Measurements from ENCODE around the gene PAPSS2.

PAPSS2 gene

GRCh38 chr10:87750817-87751216 lies 91.1 kb downstream of the PAPSS2 start:
- no peak for DNase-seq (ENCODE audit: low spot score)
- in situ Hi-C loops (cut with MboI; ENCODE audit: low pct_unique_long_range_greater_than_20kb, low sequenced_read_pairs, unreplicated experiment), result no loop called here
- no peak for TF ChIP-seq CTCF (IDR thresholded peaks at IDR 0.05; ENCODE audit: extremely low read depth, insufficient read depth, missing control alignments)

- no peak for TF ChIP-seq CTCF (IDR thresholded peaks at IDR 0.05; ENCODE audit: extremely low read depth, insufficient read depth, missing control alignments)
- no peak for DNase-seq (ENCODE audit: low spot score)
- in situ Hi-C loops (cut with MboI; ENCODE audit: low pct_unique_long_range_greater_than_20kb, low sequenced_read_pairs, unreplicated experiment), result no loop called here
Measured at GRCh38 chr10:87751274-87751673, 91.6 kb downstream of the PAPSS2 start.

- TF ChIP-seq CTCF (IDR thresholded peaks at IDR 0.05; ENCODE audit: extremely low read depth, insufficient read depth, missing control alignments), result no peak
- no peak for DNase-seq (ENCODE audit: low spot score)
- in situ Hi-C loops (cut with MboI; ENCODE audit: low pct_unique_long_range_greater_than_20kb, low sequenced_read_pairs, unreplicated experiment), result no loop called here
Measured at GRCh38 chr10:87752566-87752965, 92.9 kb downstream of the PAPSS2 start.

- DNase-seq (ENCODE audit: low spot score), result no peak
- TF ChIP-seq CTCF (IDR thresholded peaks at IDR 0.05; ENCODE audit: extremely low read depth, insufficient read depth, missing control alignments), result no peak
- in situ Hi-C loops (cut with MboI; ENCODE audit: low pct_unique_long_range_greater_than_20kb, low sequenced_read_pairs, unreplicated experiment), result no loop called here
Measured at GRCh38 chr10:87753995-87754866, 94.6 kb downstream of the PAPSS2 start.

GRCh38 chr10:87757685-87758084 lies 98.0 kb downstream of the PAPSS2 start:
- no peak for TF ChIP-seq CTCF (IDR thresholded peaks at IDR 0.05; ENCODE audit: extremely low read depth, insufficient read depth, missing control alignments)
- no peak for DNase-seq (ENCODE audit: low spot score)
- in situ Hi-C loops (cut with MboI; ENCODE audit: low pct_unique_long_range_greater_than_20kb, low sequenced_read_pairs, unreplicated experiment), result no loop called here

- no peak for TF ChIP-seq CTCF (IDR thresholded peaks at IDR 0.05; ENCODE audit: extremely low read depth, insufficient read depth, missing control alignments)
- no peak for DNase-seq (ENCODE audit: low spot score)
- in situ Hi-C loops (cut with MboI; ENCODE audit: low pct_unique_long_range_greater_than_20kb, low sequenced_read_pairs, unreplicated experiment), result no loop called here
Measured at GRCh38 chr10:87759551-87759950, 99.9 kb downstream of the PAPSS2 start.

Measured in GM13977 (cell line).